Measurements from ENCODE around the gene COQ8A.
"Not testable (repeated sequence)": the region's sequence is repeated elsewhere in the genome, so short reads cannot be mapped to it uniquely, and the experiment has no call there.

Gene COQ8A

DNA sequence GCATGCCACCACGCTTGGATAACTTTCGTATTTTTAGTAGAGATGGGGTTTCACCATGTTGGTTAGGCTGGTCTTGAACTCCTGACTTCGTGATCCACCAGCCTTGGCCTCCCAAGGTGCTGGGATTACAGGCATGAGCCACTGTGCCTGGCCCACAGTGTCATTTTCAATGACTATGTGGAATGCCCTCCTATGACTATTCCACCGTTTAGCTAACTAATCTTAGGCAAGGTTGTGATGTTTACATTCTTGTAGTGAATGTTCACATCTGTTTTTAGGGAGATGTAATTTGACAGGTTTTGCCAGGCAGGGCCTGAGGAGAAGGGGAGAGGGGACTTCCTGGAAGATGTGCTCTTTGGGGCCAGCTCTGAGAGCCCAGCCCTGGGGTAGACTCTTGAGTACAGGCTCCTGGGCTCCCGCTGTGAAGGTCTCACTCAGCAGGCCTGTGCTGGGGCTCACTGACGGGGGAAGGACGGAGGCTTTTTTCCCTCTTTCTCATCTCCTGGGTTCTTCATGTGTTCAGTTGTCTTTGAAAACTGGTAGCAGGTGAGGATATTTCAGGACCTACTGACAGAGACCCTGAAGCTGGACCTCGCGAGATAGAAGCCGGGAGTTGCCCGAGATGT, 13.2 kb downstream of the COQ8A start:
- DNase-seq = no peak

DNA sequence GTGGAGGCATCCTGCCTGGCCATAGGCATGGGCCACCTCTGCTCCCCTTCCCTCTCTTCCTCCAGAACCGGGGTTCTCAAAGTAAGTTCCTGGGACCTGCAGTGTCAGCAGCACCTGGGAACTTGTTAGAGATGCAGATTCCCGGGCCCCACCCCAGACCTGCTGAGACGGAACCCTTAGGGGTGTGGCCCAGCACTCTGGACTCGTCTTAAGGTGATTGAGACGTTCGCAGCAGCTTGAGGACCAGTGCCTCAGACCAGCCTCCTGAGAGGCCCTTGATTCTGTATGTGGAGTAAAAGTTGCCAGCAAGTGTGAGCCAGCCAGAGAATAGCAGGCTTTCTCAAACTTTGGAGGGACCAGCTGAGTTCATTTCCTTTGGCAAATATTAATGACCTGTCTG, 14.2 kb downstream of the COQ8A start:
- no peak for DNase-seq

DNA sequence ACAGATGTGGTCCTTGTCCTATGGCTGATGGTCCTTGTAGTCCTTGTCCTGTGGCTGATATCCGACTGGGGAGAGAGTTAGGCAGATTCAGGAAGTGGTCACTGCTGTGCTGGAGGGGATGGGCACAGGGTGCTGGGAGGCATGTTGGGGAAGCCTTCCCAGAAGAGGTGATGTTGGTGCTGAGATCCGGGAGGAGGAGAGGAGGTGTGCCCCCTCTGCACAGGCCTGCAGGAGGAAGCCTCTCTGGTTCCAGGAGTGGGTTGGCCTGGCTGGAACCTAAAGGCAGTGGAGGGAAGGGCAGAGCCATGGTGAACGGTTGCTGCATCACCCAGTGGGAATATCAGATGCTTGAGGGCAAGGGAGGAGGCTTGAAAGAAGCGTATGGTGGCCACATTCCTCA, 14.7 kb downstream of the COQ8A start:
- no peak for DNase-seq

DNA sequence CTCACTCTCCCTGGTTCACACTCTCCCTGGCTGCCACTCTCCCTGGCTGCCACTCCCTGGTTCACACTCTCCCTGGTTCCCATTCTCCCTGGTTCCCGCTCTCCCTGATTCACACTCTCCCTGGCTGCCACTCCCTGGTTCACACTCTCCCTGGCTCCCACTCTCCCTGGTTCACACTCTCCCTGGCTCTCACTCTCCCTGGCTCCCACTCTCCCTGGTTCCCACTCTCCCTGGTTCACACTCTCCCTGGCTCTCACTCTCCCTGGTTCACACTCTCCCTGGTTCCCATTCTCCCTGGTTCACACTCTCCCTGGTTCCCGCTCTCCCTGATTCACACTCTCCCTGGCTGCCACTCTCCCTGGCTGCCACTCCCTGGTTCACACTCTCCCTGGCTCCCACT, 15.8 kb downstream of the COQ8A start:
- DNase-seq = not testable (repeated sequence)

DNA sequence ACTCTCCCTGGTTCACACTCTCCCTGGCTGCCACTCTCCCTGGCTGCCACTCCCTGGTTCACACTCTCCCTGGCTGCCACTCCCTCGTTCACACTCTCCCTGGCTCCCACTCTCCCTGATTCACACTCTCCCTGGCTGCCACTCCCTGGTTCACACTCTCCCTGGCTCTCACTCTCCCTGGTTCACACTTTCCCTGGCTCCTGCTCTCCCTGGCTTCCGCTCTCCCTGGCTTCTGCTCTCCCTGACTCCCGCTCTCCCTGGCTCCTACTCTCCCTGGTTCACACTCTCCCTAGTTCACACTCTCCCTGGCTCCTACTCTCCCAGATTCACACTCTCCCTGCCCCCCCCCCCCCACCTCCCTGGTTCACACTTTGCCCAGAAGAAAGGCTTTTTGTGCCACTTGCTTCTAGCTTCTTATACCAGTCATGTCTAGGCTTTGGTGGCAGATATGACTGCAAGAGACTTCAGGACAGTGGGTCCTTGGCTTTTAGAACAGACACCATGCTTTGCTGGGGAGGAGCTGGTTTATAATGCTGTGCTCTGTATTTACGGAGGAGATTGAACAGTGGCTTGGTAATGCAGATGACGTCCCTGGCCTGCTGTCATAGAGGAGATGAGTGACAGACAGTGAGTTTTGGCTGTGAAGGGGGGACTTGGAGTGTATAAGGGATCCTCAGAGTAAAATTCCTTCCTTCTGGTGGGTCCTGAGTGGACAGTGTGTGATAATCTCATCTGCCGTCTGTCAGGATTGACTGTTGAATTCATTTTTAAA, 17.0 kb downstream of the COQ8A start:
- no peak for DNase-seq

DNA sequence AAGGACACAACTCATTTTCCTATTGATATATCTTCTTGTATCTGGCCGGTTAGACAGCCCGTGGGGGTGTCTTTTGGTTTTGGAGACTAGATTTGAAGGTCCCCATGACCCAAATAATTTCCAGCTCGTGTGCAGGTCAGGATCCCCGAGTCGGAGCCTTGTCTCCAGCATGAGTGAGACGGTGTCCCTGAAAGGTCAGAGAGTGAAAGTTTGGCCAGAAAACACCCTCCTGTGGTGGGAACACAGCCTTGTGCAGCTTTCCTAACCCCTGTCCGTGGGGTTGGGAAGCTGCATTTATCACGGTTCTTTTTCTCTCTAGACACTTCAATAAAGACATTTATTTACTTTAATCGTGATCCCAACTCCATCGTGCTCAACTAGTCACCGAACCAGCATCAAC, 17.6 kb downstream of the COQ8A start:
- no peak for DNase-seq

DNA sequence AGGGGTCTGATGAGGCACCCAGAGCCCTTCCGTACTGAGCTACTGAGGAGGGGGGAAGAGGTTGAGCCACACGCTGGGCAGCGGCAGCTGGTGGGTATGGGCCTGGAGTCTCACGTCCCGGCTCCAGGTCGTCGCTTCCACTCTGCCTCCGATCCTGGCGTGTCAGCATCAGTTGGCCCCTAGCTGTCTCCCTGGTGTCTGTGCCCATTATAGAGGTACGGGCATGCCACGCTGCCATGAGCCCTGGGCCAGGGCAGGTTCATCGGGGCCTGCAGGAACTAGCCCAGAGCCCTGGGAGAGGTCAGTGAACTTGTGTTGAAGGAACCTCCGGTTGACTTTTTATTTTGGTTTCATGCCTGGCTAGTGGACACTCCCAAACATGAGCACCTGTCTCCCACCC, 18.2 kb downstream of the COQ8A start:
- DNase-seq = no peak

DNA sequence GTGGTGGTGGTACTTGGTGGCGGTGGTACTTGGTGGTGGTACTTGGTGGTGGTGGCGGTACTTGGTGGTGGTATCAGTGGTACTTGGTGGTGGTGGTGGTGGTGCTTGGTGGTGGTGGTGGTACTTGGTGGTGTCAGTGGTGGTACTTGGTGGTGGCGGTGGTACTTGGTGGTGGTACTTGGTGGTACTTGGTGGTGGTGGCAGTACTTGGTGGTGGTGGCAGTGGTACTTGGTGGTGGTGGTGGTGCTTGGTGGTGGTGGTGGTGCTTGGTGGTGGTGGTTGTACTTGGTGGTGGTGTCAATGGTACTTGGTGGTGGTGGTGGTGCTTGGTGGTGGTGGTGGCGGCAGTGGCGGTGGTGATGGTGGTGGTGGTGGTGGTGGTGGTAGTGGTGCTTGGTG, 20.2 kb downstream of the COQ8A start:
- DNase-seq = no peak

DNA sequence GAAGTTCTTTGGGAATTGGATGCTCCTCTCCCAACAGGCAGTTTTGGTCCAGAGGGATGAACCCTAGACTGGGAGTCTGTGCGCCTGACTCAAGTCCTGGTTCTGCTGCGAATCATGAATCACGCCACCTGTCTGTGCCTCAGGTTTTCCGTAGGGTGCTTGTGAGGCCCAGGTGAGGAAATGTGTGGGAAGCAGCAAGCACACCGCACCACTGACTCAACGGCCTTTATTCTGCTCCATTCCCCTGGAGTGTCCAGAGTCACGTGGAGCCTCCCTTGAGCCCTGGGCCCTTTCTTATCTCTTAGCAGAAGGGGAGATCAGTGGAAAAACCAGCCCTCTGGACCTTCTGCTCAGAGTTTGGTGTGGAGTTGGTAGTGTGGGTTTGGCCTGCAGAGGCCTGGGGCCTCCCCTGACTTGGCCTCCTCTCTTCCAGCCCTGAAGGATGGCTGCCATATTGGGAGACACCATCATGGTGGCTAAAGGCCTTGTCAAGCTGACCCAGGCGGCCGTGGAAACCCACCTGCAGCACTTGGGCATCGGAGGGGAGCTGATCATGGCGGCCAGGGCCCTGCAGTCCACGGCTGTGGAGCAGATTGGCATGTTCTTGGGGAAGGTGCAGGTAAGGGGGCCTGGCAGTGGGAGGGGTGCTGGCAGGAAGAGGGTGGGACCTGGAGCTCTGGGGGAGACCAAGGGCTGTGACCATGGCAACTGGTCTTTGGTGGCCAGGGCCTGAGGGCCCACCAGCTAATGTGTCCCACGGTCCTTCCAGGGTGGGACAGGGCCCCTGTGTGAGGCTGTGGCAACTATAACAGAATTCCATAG, 21.1 kb downstream of the COQ8A start:
- DNase-seq = no peak

DNA sequence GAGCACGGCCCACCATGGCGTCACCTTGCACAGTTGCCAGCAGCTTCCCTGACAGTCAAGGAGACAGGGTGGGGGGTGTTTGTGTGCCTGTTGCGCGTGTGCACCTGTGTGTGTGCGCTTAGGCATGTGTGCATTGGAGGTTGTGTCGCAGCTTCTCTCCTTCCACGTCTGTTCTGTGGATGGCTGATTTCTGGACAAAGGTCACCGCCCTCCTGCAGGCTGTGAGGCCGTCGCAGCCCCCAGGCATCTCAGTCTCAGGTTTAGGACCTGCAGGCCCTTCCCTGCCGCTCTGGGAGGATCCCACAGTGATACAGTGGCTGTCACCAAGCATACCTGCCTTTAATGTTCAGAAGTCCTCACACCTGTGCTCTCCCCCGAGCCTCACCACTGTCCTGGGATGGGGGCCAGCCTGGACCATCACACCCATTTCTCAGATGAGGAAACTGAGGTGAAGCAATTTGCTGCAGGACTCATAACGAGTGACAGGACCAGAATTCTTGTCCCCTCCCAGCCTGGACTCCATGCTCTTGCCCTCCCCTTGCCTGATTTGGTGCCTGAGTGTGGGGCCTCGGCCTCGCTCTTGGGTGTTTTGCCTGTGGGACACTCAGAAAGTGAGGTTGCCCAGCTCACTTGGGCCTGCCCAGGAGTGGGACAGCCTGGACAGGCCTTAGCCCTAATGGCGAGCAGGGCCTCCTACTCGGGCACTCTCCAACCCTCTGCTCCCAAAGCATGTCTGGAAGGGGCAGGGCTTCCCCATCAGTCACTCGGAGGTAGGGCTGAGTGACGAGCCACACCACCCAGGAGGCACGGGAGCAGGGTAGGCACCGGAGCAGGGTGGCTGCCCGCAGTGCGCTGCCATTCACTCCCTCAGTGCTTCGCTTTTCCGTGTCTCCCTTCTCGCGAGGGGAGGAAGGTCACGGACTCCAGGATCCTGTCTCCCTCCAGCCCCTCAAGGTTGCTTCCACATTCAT, 22.6 kb downstream of the COQ8A start:
- DNase-seq = no peak

DNA sequence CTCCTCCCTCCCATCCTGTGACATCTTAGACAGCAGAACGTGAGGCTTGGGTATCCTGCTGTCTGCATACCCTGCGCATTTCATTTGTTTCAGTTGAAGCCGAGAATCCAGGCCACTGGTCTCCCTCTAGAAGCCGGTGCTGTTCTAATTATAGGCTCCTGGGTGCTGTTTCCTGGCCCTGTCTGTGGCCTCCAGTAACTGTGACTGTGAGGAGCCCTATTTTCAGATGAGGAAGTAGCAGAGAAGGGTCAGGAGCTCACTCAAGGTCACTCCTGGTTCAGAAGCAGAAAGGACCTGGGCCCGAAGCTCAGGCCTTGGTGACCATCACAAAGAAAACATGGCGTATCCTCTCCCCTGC, 24.0 kb downstream of the COQ8A start:
- no peak for DNase-seq

DNA sequence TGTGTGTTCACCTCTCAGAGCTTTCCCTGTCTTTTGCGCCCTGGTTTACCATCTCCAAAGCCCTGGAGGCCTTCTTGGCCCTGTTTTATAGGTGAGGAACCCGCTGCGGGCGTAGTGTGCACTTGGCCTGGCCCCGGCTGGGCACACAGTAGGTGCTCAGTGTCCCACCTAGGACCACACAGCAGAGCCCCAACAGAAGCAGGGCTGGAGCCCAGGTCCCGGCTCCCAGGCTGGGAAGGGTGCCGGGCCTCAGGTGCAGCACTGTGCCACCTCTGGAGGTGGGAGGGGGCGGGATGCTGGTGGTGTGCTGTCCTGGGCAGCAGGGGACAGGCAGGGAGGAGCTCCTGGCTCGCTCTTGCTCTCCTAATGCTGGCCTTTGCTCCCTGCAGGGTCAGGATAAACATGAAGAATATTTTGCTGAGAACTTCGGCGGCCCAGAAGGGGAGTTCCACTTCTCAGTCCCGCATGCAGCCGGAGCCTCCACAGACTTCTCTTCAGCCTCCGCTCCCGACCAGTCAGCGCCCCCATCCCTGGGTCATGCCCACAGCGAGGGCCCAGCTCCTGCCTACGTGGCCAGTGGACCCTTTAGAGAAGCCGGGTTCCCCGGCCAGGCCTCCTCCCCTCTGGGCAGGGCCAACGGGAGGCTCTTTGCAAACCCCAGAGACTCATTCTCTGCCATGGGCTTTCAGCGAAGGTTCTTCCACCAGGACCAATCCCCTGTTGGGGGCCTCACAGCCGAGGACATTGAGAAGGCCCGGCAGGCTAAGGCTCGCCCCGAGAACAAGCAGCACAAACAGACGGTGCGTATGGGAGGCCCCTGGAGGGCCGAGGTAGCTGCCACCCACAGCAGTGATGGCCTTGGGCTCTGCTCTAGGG, 24.8 kb downstream of the COQ8A start:
- no peak for DNase-seq

DNA sequence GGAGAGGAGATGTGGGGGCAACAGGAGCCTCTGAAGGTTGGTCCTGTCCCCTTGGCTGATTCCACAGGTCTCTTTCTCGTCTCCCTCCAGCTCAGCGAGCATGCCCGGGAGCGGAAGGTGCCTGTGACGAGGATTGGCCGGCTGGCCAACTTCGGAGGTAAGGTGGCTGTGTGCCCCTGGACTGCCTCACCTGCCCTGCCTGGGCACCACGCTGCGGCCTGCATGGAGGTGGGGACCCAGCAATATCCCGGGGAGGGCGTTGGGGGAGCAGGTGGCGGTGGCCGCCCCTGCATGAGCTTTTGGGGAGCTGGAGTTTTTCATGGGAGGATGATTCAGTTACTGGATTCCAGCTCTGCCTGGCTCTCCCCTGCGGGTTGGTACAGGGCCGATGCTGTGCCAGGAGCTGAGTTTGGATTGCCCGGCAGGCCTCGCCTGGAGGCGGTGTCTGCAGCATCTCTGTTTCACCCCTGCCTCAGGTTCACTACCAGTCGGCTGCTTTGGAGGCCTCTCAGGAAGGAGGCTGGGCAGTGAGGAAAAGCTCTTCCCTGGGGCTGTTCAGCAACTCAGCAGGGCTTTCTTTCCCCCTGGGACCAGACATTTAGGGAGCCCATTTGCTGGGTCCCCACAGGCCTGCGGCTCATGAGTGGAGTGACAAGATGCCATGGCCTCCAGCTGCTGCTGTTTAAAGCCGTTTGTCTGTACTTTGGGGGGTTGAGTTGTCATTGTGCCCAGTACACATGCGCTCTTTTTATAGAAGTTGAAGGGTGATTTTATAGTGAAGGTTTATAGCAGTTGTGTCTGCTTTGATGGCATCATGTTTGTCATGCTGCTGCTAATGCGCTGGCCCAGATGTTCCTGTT, 25.7 kb downstream of the COQ8A start:
- no peak for DNase-seq

DNA sequence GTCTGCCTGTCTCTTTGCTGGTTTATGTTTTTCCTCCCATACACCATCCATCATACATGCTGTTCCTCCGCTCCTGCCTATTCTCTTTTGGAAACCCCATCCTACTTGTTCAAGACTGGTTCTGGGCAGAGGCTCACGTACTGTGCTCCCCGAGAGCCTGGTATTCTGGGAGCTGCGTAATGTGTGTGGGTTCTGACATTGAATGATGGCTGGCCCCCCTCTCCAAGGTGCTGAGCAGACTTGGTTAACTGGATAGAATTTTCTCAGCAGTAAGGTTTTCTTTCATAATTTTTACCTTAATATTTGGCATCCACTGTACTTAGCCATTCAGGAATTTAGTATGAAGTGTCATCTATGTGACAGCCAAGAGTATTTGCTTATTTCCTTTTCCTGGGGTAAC, 26.6 kb downstream of the COQ8A start:
- no peak for DNase-seq

DNA sequence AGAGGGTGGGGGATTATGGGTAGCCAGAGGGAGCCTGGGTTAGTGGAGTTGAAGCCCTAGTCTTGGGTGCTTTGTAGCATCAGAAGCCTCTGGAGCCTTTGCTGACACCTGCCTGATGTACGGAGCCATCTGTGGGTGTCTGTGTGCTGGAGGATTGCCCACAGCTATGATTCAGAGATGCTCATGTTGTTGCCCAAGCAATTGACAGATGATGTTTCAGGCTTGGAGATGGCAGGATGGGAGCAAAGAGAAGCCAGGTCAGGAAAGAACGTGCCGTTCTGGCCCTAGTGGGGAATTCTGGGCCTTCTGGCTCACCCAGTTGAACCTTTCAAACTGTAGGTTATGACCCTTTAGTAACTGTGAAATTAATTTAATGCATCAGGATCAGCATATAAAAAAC, 27.6 kb downstream of the COQ8A start:
- DNase-seq = no peak

DNA sequence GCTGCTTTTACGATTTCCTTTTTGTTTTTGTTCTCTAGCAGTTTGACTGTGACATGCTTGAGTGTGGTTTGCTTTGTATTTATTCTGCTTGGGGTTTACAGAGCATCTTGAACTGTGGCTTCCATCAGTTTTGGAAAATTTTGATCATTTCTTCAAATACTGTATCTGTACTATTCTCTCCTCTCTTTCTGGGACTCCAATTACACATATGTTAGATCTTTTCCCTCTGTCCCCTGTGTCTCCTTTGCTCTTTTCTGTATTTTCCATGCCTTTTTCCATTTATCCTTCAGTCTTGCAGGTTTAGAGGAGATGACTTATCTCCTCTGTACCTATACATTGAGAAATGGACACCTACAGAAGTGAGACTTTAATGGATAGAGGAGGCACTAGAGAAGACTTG, 31.7 kb downstream of the COQ8A start:
- no peak for DNase-seq

DNA sequence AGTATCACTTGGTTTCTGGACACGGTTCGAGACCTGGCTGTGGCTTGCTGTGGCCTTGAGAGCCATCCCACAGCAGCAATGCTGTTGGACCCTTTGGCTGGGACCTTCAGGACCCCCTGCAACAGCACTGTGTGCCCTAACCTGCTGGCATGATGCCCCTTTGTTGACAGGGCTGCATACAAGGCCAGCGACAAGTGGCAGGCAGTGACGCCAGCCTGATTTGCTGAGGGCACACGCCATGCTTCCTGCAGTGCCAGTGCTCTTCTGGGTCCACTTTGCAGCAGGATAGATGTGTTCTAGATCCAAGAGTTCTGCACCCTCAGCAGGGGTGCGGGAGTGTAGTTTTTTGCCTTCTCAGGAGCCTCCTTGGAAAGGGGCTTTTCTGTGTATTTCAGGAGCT, 32.8 kb downstream of the COQ8A start:
- DNase-seq = no peak

DNA sequence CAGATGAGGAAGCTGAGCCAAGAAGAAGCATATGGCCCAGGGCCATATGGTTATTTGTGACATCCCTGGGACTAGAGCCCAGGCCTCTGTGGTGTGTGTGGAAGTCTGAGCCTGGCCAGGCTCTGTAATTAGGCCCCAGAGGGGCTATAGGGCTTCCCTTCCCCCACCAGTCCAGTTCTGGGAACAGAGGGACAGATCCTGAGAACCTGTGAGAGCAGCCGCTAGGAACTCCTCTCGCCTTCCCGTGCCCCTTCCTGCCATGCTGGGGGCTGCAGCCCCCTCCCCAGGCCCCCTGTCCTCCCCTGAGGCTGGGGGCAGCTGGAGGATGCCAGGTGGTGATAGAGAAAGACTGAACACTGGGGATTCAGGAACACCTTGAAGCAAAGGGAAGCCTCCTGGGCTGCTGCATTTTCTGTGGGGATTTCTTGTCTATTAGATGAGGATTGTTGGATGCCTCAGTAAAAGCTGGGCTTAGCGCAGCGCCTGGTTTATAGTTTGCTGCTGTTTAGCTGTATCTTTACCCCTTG, 33.3 kb downstream of the COQ8A start:
- DNase-seq = no peak

DNA sequence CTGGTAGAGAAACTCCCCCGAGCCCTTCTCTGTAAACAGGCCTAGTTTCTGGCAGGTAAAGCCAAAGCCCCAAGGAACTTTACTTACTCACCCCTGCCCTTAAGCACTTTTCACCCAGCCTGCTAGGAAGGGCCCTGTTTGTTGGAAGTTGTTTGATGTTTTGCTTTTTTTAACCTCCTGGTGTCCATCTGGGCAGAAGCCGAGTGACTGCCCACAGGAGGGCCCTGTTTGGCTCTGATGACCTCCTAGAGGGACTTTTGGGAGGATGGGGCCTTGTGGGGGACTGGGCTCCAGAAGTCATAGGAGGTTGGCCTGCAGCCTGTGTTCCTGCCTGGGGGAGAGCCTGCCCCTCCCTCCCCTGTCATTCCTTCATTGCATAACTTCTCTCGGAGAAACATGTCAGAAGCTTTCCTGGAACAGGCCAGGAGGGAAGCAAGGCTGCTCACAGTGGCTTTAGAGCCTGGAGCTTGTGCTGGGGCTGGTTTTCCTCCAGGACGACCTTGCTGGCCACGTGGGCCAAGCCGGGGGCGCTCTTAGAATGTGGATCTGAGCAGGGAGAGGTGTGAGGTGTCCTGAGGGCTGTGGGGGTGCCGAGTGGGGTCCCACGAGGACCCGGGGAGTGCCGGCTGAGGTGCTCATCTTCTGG, 33.9 kb downstream of the COQ8A start:
- DNase-seq = no peak
